Mesothelial cell of epicardium (in vitro differentiated cells): Measurements from ENCODE around the gene LRRC4. TPM values are rescaled to one million over a fixed set of nuclear protein-coding genes. Genes with fewer than 3 reads are reported as not detected.

Source experiments
- DNase-seq, 2 experiments: peaks; one replicate each; pipeline ENCODE4 v3.0.0; 2021; ENCODE audit warnings: low spot score in 2 of 2; ENCODE audit not compliant: unreplicated experiment in 2 of 2
- H3K27ac Mint-ChIP-seq: 2 replicates; pipeline ENCODE4 v1.8.0; 2021; ENCODE audit warnings: mixed read lengths
- H3K27me3 Mint-ChIP-seq: 2 replicates; pipeline ENCODE4 v1.8.0; 2021; ENCODE audit warnings: low read depth, mixed read lengths
- H3K36me3 Mint-ChIP-seq: 2 replicates; pipeline ENCODE4 v1.8.0; 2021; ENCODE audit warnings: mixed read lengths
- H3K4me1 Mint-ChIP-seq: 2 replicates; pipeline ENCODE4 v1.8.0; 2021; ENCODE audit warnings: mixed read lengths
- H3K4me3 Mint-ChIP-seq: 2 replicates; pipeline ENCODE4 v1.8.0; 2021; ENCODE audit warnings: mild to moderate bottlenecking, moderate library complexity, mixed read lengths
- H3K9me3 Mint-ChIP-seq: 2 replicates; pipeline ENCODE4 v1.8.0; 2021; ENCODE audit warnings: mixed read lengths
- CTCF ChIP-seq: fragments of 200-600 bp; sonication (generic); IDR thresholded peaks from one replicate; pipeline ENCODE4 v1.5.0; 2021; ENCODE audit warnings: antibody characterized with exemption; ENCODE audit not compliant: unreplicated experiment
- total RNA-seq: library from RNA; stranded (reverse); gene quantifications from 3 replicates; pipeline ENCODE4 v1.2.1, GENCODE V29; 2021

The LRRC4 gene
- total RNA-seq, 1 donor from 2014 or later: 3.2 TPM

- Mint-ChIP-seq H3K9me3 (peaks cover 6% of the 10 kb centered on the region), H3K4me1 (no peaks in the 10 kb centered on the region), H3K27ac (no peak overlapping the region), H3K4me3 (no peak overlapping the region), H3K36me3 (peaks cover 7% of the 10 kb centered on the region), H3K27me3 (no peaks in the 10 kb centered on the region)
- no peak for DNase-seq
- TF ChIP-seq CTCF: no peak
Measured at GRCh38 chr7:127983804-127984332, 47.4 kb downstream of the LRRC4 start.

- Mint-ChIP-seq H3K27ac (no peak overlapping the region), H3K36me3 (peaks cover 23% of the 10 kb centered on the region), H3K9me3 (peaks cover 21% of the 10 kb centered on the region), H3K4me1 (no peaks in the 10 kb centered on the region), H3K27me3 (no peaks in the 10 kb centered on the region), H3K4me3 (no peak overlapping the region)
- DNase-seq: no peak
- no peak for TF ChIP-seq CTCF
Measured at GRCh38 chr7:127981965-127982364, 49.3 kb downstream of the LRRC4 start.

- H3K4me3 Mint-ChIP-seq: no peak overlapping the region
- H3K27ac Mint-ChIP-seq: no peak overlapping the region
- peaks cover 22% of the 10 kb centered on the region for H3K9me3 Mint-ChIP-seq
- peaks cover 3% of the 10 kb centered on the region for H3K4me1 Mint-ChIP-seq
- H3K36me3 Mint-ChIP-seq: peaks cover 24% of the 10 kb centered on the region
- H3K27me3 Mint-ChIP-seq: no peaks in the 10 kb centered on the region
- no peak for TF ChIP-seq CTCF
- no peak for DNase-seq
Measured at GRCh38 chr7:127980901-127981300, 50.3 kb downstream of the LRRC4 start.

- Mint-ChIP-seq H3K4me3 (no peak overlapping the region), H3K9me3 (peaks cover 22% of the 10 kb centered on the region), H3K27ac (no peak overlapping the region), H3K27me3 (no peaks in the 10 kb centered on the region), H3K36me3 (peaks cover 24% of the 10 kb centered on the region), H3K4me1 (peaks cover 3% of the 10 kb centered on the region)
- DNase-seq: no peak
- no peak for TF ChIP-seq CTCF
Measured at GRCh38 chr7:127979728-127980126, 51.5 kb downstream of the LRRC4 start.

GRCh38 chr7:127979113-127979727 is 52.0 kb downstream of the LRRC4 start:
- H3K27ac Mint-ChIP-seq: no peak overlapping the region
- peaks cover 4% of the 10 kb centered on the region for H3K4me1 Mint-ChIP-seq
- H3K36me3 Mint-ChIP-seq: peaks cover 24% of the 10 kb centered on the region
- no peak for DNase-seq
- no peak for TF ChIP-seq CTCF
- H3K27me3 Mint-ChIP-seq: no peaks in the 10 kb centered on the region
- H3K4me3 Mint-ChIP-seq: no peak overlapping the region
- peaks cover 22% of the 10 kb centered on the region for H3K9me3 Mint-ChIP-seq

- H3K9me3 Mint-ChIP-seq: peaks cover 22% of the 10 kb centered on the region
- H3K4me3 Mint-ChIP-seq: no peak overlapping the region
- H3K36me3 Mint-ChIP-seq: peaks cover 24% of the 10 kb centered on the region
- no peaks in the 10 kb centered on the region for H3K27me3 Mint-ChIP-seq
- peaks cover 10% of the 10 kb centered on the region for H3K4me1 Mint-ChIP-seq
- no peak overlapping the region for H3K27ac Mint-ChIP-seq
- no peak for TF ChIP-seq CTCF
- DNase-seq: no peak
Measured at GRCh38 chr7:127978421-127978820, 52.8 kb downstream of the LRRC4 start.
